ENCODE results near the gene PABPC4L. TPM values are rescaled to one million over a fixed set of nuclear protein-coding genes. Genes with fewer than 3 reads are reported as not detected.
"Not testable (repeated sequence)": the region's sequence is repeated elsewhere in the genome, so short reads cannot be mapped to it uniquely, and the experiment has no call there.

PABPC4L gene
- not detected for polyA plus RNA-seq

GRCh38 chr4:134201216-134202161 lies at the start of gene PABPC4L:
TSS of gene PABPC4L (minus strand) at chr4:134201789. CDS start at chr4:134201019, 770 bp downstream.
- Mint-ChIP-seq H3K4me3 (no peak within 1 kb of the TSS), H3K9me3 (peaks cover 0 to 4% (median 3%) of the 10 kb centered on the region in 3 donors), H3K4me1 (no peaks in the 10 kb centered on the region)

GRCh38 chr4:134251322-134251721 lies 49.7 kb upstream of the PABPC4L start:
- Mint-ChIP-seq H3K4me3 (no peak overlapping the region), H3K9me3 (no peaks in the 10 kb centered on the region), H3K36me3 (no peaks in the 10 kb centered on the region), H3K27ac (no peak overlapping the region), H3K4me1 (no peaks in the 10 kb centered on the region), H3K27me3 (no peaks in the 10 kb centered on the region)

More at GRCh38 chr4:134201216-134202161, at the start of gene PABPC4L:
- Mint-ChIP-seq H3K27me3 (peaks cover 6% of the 10 kb centered on the region), H3K36me3 (no peaks in the 10 kb centered on the region), H3K27ac (no peak within 1 kb of the TSS)

GRCh38 chr4:134243742-134244713 lies 42.4 kb upstream of the PABPC4L start:
- H3K36me3 Mint-ChIP-seq, result no peaks in the 10 kb centered on the region
- H3K27ac Mint-ChIP-seq, result no peak overlapping the region
- peaks cover 0 to 14% (median 3%) of the 10 kb centered on the region in 3 donors for H3K9me3 Mint-ChIP-seq
- H3K4me3 Mint-ChIP-seq, result no peak overlapping the region
- no peaks in the 10 kb centered on the region for H3K27me3 Mint-ChIP-seq
- H3K4me1 Mint-ChIP-seq, result no peaks in the 10 kb centered on the region

- Mint-ChIP-seq H3K36me3 (no peaks in the 10 kb centered on the region), H3K9me3 (peaks cover 1 to 11% (median 5%) of the 10 kb centered on the region in 3 donors), H3K27ac (no peak overlapping the region), H3K4me1 (no peaks in the 10 kb centered on the region), H3K4me3 (no peak overlapping the region), H3K27me3 (no peaks in the 10 kb centered on the region)
Observed at GRCh38 chr4:134219043-134219442, 17.5 kb upstream of the PABPC4L start.

GRCh38 chr4:134216411-134216810 lies 14.8 kb upstream of the PABPC4L start:
- H3K4me1 Mint-ChIP-seq, result no peaks in the 10 kb centered on the region
- H3K27ac Mint-ChIP-seq, result no peak overlapping the region
- no peaks in the 10 kb centered on the region for H3K27me3 Mint-ChIP-seq
- H3K9me3 Mint-ChIP-seq, result peaks cover 1 to 11% (median 5%) of the 10 kb centered on the region in 3 donors
- no peak overlapping the region for H3K4me3 Mint-ChIP-seq
- no peaks in the 10 kb centered on the region for H3K36me3 Mint-ChIP-seq

- Mint-ChIP-seq H3K27me3 (no peaks in the 10 kb centered on the region), H3K9me3 (peaks cover 1 to 11% (median 5%) of the 10 kb centered on the region in 3 donors), H3K27ac (no peak overlapping the region), H3K4me1 (no peaks in the 10 kb centered on the region), H3K4me3 (no peak overlapping the region), H3K36me3 (no peaks in the 10 kb centered on the region)
Observed at GRCh38 chr4:134215620-134216344, 14.2 kb upstream of the PABPC4L start.

GRCh38 chr4:134207955-134208354 lies 6.4 kb upstream of the PABPC4L start:
- H3K27me3 Mint-ChIP-seq, H3K36me3 Mint-ChIP-seq, H3K4me1 Mint-ChIP-seq, H3K4me3 Mint-ChIP-seq, H3K27ac Mint-ChIP-seq: not testable (repeated sequence)
- H3K9me3 Mint-ChIP-seq, result peaks cover 0 to 14% (median 2%) of the 10 kb centered on the region in 3 donors

- H3K4me3 Mint-ChIP-seq, result no peak overlapping the region
- no peaks in the 10 kb centered on the region for H3K4me1 Mint-ChIP-seq
- no peaks in the 10 kb centered on the region for H3K36me3 Mint-ChIP-seq
- H3K27me3 Mint-ChIP-seq, result peaks cover 6% of the 10 kb centered on the region
- no peak overlapping the region for H3K27ac Mint-ChIP-seq
- peaks cover 0 to 7% (median 3%) of the 10 kb centered on the region in 3 donors for H3K9me3 Mint-ChIP-seq
Observed at GRCh38 chr4:134202166-134202956, 772 bp upstream of the PABPC4L start.

GRCh38 chr4:134200811-134201215 lies 776 bp downstream of the PABPC4L start:
- Mint-ChIP-seq H3K9me3 (peaks cover 0 to 4% (median 3%) of the 10 kb centered on the region in 3 donors), H3K4me3 (no peak overlapping the region), H3K4me1 (no peaks in the 10 kb centered on the region), H3K27ac (no peak overlapping the region), H3K27me3 (peaks cover 6% of the 10 kb centered on the region), H3K36me3 (no peaks in the 10 kb centered on the region)

GRCh38 chr4:134189949-134190348 lies 11.6 kb downstream of the PABPC4L start:
- no peaks in the 10 kb centered on the region for H3K27me3 Mint-ChIP-seq
- H3K9me3 Mint-ChIP-seq, result peaks cover 0 to 10% (median 5%) of the 10 kb centered on the region in 3 donors
- H3K4me1 Mint-ChIP-seq, result no peaks in the 10 kb centered on the region
- no peak overlapping the region for H3K27ac Mint-ChIP-seq
- H3K4me3 Mint-ChIP-seq, result no peak overlapping the region
- no peaks in the 10 kb centered on the region for H3K36me3 Mint-ChIP-seq

- Mint-ChIP-seq H3K27ac (no peak overlapping the region), H3K9me3 (peaks cover 0 to 10% (median 5%) of the 10 kb centered on the region in 3 donors), H3K36me3 (no peaks in the 10 kb centered on the region), H3K4me1 (no peaks in the 10 kb centered on the region), H3K4me3 (no peak overlapping the region), H3K27me3 (no peaks in the 10 kb centered on the region)
Observed at GRCh38 chr4:134189480-134189879, 12.1 kb downstream of the PABPC4L start.

- no peaks in the 10 kb centered on the region for H3K27me3 Mint-ChIP-seq
- H3K9me3 Mint-ChIP-seq, result peaks cover 3 to 28% (median 5%) of the 10 kb centered on the region in 3 donors
- H3K36me3 Mint-ChIP-seq, result no peaks in the 10 kb centered on the region
- H3K4me3 Mint-ChIP-seq, result no peak overlapping the region
- H3K27ac Mint-ChIP-seq, result no peak overlapping the region
- no peaks in the 10 kb centered on the region for H3K4me1 Mint-ChIP-seq
Observed at GRCh38 chr4:134178706-134179105, 22.9 kb downstream of the PABPC4L start.

GRCh38 chr4:134174271-134174670 lies 27.3 kb downstream of the PABPC4L start:
- Mint-ChIP-seq H3K27ac (no peak overlapping the region), H3K4me1 (no peaks in the 10 kb centered on the region), H3K27me3 (no peaks in the 10 kb centered on the region), H3K36me3 (no peaks in the 10 kb centered on the region), H3K4me3 (no peak overlapping the region), H3K9me3 (peaks cover 1 to 7% (median 5%) of the 10 kb centered on the region in 3 donors)

- H3K4me1 Mint-ChIP-seq, result no peaks in the 10 kb centered on the region
- H3K27me3 Mint-ChIP-seq, result no peaks in the 10 kb centered on the region
- H3K36me3 Mint-ChIP-seq, result no peaks in the 10 kb centered on the region
- peaks cover 0 to 10% (median 2%) of the 10 kb centered on the region in 3 donors for H3K9me3 Mint-ChIP-seq
- no peak overlapping the region for H3K4me3 Mint-ChIP-seq
- H3K27ac Mint-ChIP-seq, result no peak overlapping the region
Observed at GRCh38 chr4:134160211-134160610, 41.4 kb downstream of the PABPC4L start.
